ENCODE results near the gene TRPM5.
"Not testable (repeated sequence)": the region's sequence is repeated elsewhere in the genome, so short reads cannot be mapped to it uniquely, and the experiment has no call there.

Gene TRPM5, protein sequence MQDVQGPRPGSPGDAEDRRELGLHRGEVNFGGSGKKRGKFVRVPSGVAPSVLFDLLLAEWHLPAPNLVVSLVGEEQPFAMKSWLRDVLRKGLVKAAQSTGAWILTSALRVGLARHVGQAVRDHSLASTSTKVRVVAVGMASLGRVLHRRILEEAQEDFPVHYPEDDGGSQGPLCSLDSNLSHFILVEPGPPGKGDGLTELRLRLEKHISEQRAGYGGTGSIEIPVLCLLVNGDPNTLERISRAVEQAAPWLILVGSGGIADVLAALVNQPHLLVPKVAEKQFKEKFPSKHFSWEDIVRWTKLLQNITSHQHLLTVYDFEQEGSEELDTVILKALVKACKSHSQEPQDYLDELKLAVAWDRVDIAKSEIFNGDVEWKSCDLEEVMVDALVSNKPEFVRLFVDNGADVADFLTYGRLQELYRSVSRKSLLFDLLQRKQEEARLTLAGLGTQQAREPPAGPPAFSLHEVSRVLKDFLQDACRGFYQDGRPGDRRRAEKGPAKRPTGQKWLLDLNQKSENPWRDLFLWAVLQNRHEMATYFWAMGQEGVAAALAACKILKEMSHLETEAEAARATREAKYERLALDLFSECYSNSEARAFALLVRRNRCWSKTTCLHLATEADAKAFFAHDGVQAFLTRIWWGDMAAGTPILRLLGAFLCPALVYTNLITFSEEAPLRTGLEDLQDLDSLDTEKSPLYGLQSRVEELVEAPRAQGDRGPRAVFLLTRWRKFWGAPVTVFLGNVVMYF (N-terminal part only)

DNA sequence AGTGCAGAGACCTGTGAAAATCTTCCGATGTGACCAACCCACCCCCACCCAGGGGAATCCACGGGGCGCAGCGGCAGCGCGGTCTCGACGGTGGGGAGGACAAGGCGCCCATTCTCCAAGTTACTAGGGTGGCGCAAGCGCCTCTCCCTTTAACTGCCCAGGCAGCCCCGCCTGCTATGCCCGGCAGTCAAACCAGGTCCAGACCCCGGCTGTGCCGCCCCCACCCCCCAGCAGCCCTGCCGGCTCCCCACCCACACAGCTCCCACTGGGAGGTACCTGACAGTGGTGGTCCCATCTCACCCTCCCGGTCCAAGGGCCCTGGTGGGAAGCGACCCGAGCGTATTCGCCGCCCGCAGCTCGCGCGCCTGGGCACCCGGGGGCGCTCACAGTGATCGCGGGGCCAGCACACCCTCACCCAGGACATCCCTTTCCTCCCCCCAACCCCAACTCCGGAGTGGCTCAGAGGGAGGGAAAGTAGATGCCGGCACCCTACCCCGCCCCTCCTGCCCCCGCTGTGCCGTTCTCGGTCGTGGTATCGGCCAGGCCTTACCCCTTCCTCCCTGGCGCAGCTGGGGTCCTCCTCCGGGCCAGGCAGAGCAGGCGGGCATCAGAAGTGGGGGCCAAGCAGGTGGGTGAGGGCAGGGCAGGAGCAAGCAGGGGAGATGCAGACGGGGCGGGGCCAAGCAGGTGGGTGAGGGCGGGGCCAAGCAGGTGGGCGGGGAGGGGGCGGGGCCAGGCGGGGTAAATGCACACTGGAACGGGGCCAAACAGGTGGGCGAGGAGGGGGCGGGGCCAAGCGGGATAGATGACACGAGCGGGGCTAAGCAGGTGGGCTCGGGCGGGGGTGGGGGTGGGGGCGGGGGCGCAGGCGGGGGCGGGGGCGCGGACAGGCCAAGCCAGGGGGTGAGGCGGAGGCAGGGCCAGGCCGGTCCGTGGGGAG is at the start of gene TRPM5:
Gene TRPM5, minus strand, starts transcription at position 634 of the 940 bp plus-strand sequence. CDS start 21,478 bp downstream, outside the sequence.
- DNase-seq = peak; percentile 76 to 81

DNA sequence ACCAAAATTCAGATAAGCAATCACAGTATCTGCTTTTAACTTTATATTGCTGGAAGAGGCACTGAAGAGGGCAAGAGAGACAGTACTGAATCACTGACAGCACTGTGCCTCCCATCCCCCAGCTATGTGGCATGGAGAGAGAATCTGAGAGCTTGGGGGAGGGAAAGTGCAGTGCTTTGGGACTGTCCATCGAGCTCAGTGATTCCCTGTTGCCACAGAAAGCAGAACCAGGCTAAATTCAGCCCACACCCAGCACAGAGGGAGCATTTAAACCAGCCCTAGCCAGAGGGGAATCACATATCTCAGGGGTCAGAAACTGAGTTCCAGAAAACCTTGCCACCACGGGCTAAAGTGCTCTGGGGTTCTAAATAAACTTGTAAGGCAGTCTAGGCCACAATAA is 44.8 kb upstream of the TRPM5 start:
- DNase-seq = no peak

DNA sequence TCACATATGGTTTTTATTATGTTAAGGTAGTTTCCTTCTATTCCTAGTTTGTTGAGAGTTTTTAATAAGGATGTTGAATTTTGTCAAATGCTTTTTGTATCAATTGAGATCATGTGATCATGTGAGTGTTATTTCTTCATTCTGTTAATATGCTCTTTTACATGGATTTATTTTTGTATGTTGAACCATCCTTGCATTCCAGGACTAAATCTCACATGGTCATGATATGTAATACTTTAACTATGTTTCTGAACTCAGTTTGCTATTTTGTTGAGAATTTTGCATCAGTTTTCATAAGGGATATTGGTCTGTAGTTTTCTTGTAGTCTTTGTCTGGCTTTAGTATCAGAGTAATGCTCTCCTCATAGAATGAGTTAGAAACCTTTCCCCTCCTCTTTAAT is 43.7 kb upstream of the TRPM5 start:
- DNase-seq = no peak

DNA sequence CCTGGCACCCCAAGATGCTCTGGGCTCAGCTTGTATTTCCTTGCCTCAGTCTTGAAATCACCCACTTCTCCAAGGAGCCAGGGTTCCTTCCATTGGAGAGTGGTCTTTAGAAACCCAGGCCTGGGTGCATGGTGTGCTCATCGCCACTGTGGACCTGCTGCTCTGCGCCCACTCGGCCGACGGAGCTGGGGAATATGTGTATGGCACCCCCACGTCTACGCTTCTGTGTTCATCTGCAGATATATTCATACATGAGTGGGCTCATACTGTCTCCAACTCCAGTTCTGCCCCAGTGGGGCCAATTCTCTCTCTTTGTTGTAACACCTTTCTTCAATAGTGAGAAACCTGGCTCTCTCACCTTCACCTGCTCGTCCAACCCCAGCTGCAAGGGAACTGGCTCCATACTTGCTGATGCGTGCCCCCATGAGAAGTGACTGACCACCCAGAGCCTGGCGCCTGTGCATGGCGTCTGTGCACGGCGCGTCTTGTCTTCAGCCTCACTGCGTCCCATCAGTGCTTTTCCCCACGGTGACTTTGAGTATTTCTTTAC is 40.3 kb upstream of the TRPM5 start:
- DNase-seq = no peak

DNA sequence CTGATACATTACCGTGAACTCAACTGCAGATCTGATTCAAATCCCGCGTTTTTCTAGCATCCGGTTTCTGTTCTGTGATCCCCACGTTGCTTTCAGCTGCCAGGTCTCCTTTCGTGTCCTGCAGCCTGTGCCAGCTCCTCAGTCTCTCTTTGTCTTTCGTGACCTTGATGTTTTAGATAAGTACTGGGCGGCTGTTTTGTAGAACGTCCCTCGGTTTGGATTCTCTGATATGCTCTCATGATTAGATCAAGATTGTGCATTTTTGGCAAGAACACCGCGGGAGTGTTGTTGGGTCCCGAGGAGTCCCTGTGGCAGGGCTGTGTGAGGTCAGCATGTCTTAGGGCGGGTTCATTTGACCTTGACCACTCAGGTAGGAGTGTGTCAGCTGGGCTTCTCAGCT is 39.1 kb upstream of the TRPM5 start:
- no peak for DNase-seq

DNA sequence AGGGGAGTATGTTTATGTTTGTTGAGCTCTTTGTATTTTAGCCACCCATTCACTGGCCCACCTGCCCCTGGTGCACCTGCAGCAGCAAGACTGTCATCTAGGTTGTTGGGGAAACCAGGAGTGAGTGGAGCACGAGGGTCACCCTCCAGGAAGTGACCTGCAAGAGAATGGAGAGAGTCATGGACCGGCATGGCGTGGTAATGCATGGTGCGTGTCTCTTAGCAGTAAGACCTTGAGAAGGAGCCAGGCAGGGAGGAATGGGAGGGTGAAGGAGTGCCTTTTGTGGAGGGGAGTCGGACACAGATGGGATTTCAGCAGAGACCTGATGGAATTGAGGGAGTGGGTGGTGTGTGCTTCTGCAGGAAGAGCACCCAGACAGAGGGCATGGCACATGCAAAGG is 38.4 kb upstream of the TRPM5 start:
- no peak for DNase-seq

DNA sequence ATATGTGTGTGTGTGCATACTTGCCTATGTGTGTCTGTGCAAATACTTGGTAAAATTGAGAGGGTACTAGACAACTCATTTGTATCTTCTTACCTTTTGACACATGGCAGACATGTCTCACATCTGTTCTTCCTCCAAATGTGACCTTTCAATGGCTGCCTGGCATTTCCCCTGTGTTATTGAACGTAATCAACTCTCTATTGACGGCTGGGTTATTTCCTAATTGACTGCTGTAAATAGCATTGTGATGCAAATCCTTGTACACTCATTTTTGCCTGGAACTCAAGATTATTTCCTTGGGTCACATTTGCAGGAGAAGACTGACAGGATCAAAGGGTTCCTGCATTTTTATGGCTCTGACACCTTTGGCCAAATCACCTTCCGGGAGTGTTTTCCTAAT is 37.9 kb upstream of the TRPM5 start:
- no peak for DNase-seq

DNA sequence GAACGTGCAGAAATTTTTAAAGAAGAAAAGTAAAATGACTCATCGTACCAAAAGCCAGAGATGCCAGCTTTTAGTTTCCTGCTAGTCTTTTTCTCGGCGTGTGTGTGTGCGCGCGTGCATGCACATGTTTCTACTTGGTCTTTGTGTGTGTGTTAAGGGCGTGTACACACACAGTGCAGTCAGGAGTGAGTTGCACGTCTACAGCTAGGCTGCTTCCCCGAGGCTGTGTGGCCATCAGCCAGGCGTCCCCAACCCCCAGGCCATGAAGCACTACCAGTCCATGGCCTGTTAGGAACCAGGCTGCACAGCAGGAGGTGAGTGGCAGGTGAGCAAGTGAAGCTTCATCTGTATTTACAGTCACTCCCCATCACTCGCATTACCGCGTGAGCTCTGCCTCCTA is 36.9 kb upstream of the TRPM5 start:
- DNase-seq = no peak

DNA sequence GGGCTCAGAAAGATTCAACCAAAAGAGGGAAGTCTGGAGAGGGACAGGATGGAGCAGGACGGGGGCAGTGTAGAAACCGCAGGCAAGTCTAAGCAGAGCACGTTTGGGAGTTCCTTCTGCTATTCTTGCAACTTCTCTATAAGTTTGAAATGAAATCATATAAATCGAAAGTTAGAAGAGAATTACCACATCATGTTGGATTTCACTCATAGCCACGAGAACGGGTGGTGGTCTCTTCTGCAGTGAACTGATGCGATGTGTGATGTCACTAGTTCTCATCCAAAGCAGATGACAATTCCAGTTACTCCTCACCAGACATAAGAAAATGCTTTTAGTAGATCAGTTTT is 36.5 kb upstream of the TRPM5 start:
- DNase-seq = no peak

DNA sequence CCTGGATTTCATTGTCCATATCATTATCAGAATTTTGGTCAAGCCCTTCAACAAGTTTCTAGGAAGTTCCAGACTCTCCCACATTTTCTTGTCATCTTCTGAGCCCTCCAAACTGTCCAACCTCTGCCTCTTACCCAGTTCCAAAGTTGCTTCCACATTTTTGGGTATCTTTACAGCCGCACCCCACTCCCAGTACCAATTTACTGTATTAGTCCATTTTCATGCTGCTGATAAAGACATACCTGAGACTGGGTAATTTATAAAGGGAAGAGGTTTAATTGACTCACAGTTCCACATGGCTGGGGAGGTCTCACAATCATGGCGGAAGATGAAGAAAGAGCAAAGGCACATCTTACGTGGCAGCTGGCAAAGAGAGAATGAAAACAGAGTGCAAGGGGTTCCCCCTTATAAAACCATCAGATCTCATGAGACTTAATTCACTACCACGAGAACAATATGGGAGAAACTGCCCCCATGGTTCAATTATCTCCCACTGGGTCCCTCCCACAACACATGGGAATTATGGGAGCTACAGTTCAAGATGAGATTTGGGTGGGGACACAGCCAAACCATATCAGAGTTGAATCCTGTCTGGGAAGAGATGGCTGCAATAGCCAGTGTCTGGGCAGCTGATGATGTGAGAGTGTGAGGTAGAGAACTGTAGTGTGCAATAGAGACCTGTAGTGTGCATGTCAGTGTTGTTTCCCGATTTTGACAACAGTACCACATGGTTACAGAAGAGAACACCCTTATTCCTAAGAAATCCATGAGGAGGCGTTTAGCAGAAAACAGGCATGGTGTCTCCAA is 36.0 kb upstream of the TRPM5 start:
- not testable (repeated sequence) for DNase-seq

DNA sequence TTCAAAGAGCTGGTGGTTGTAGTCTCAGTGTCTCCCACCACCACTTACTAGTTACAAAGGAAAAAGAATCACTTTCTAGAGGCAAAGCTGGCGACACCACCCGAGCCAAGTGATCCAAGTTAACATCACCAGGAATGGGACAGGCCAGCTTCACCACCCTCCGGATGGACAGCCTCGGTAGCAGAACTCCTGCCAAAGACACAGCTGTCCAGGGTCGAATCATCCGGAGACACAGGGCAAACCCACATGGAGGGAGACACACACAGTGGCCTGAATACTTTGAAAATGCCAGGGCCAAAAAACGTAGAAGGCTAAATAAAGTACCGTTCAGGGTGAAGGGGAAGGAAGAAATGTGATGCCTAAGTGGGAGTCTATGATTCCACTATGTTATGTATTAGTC is 33.6 kb upstream of the TRPM5 start:
- no peak for DNase-seq

DNA sequence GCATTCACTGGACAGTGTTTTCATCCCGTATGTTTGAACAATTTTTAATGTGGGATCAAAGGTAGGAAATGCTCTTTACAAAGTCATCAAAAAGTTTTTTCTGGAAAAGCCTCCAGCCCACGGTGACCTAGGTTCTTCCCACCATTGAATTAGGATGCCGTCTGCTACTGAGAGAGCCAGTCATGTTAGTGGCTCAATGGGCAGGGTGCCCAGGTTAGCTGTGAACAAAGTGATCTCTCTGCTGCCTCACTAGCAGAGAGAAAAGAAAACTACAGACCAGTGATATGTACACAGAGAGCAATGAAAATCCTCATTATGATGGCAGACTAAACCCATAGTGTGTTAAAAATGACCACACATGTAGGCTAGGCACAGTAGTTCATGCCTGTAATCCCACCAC is 32.9 kb upstream of the TRPM5 start:
- DNase-seq = no peak

DNA sequence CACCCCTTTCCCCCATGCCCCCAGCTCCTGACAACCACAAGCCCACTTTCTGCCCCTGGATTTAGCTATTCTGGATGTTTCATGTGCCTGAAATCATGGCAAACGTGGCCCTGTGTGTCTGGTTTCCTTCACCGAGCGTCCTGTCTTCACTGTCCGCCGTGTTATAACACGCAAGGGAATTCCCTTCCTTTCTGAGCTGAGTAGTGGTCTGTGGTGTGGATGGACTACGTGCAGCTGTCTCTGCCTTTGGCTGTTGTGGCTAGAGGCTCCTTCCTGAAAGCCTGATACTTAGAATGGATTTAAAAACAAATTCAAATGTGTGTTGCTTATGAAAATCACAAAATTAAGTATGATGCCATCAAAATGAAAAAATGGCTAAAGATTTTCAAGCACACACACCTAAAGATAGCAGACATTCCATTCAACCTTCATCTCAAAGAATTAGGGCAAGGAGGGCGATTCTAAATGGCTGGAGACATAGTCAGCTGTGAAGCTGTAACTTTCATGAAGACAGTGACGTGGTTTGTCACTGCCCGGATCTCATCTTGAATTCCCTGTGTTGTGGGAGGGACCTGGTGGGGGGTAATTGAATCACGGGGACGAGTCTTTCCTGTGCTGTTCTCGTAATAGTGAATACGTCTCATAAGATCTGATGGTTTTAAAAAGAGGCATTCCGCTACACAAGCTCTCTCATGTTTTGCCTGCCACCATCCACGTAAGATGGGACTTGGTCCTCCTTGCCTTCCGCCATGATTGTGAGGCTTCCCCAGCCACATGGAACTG is 31.0 kb upstream of the TRPM5 start:
- no peak for DNase-seq

DNA sequence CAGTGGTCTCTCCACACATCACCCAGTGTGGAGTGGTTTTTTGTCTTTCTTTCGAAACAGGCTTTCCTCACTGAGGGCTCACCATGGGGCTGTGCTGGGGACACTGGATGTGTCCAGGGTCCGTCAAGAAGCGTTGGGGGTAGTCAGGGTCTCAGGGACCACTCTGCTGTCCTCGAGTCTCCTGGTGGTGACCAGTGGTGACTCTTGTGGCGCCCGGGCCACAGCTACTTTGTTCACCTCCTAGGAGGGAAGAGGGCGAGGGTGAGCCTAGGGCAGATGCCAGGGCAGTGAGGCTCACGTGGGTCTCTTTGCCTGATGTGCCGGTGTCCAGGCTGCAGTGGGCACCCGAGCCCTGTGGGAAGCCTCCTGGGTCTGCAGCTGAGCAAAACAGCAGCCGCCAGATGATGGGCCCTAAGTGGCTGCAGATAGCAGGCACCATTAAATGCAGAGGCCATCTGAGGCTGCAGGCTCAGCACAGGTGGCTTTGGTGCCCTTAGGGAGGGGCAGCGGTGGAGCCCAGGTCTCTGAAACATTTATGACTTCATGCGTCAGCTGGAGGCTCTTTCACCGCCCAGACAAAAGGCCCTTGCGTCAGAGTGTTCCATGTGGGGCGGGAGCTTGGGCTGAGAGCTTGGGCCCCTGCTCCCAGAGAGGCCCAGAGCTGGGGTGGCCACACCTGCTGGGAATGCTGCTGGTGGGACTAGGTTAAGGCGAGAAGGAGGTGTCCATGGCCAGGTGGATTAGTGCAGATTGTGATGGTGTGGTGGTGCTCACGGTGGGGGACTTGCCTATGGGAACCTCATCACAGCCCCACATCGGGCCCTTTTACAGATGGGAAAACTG is 30.0 kb upstream of the TRPM5 start:
- no peak for DNase-seq

DNA sequence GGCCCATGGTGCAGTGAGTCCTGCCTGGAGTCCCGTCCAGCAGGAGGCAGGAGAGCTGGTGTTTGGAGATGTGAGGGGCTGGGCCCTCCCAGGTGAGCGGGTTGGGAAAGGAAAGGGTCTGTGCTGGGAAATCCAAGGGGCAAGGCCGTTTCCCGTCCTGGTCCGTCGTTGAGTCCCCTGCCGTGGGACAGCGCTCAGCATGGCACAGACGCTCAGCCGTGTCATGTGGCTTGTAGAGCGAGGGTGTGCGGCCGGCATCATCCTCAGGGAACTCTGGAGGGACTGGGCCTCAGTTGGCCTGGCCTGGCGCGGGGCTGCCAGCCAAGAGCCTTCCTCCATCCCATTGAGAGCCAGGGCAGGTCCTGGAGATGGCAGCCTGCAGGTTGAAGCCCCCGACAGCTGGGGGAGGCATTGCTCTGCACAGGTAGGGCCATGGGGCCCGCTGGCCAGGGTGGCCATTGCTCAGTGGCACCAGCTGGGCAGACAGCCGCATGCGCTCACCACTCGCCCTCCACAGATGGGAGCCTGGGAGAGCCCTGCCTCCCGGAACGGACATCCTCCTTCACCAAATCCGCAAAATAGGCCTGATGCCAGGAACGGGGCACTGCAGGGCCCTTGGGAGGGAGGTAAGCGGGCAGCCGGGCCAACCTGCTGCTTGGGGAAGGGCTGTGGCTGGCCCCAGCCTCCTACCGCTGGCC is 29.2 kb upstream of the TRPM5 start:
- DNase-seq = no peak

DNA sequence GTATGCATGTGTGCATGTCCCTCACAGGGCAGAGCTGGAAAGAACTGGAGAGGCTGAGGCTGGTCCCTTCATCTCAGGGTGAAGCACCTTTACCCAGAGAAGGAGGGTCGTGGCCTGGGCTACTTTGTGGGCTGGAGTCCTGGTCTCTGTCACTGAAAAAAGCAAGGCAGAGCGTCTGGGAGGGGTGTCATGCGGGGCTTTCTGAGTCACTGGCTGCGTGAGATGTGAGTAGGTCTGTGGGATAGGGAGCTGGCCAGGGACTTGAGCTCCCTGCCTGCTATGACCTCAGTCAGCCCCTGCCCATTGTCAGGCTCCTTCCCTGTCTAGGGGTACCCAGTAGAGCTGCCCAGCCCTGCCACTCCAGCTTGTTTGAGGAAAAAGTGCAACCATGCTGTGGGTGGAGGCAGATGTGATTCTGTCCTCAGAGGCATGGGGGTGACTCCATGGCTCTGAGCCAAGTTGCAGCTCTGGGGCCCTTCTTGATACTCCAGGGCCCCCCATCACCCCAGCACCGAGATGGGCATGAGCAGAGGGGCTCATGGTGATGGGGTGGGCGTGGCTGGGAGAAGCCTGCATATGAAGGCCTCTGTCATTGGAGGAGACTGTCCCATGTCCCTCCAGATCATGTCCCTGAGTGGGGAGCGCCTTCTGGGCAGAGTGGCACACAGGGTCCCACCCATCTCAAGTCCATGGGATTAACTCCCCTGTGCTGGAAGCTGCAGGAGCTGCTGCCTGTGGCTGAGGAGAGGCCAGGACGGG is 28.3 kb upstream of the TRPM5 start:
- DNase-seq = no peak

DNA sequence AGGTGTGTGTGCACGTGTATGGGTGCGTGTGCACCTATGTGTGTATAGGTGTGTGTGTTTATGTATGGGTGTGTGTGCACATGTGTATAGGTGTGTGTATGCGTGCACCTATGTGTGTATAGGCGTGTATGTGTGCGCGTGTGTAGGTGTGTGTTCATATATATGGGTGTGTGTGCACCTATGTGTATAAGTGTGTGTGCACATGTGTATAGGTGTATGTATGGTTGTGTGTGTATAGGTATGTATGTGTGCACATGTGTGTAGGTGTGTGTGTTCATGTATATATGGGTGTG is 27.4 kb upstream of the TRPM5 start:
- no peak for DNase-seq

DNA sequence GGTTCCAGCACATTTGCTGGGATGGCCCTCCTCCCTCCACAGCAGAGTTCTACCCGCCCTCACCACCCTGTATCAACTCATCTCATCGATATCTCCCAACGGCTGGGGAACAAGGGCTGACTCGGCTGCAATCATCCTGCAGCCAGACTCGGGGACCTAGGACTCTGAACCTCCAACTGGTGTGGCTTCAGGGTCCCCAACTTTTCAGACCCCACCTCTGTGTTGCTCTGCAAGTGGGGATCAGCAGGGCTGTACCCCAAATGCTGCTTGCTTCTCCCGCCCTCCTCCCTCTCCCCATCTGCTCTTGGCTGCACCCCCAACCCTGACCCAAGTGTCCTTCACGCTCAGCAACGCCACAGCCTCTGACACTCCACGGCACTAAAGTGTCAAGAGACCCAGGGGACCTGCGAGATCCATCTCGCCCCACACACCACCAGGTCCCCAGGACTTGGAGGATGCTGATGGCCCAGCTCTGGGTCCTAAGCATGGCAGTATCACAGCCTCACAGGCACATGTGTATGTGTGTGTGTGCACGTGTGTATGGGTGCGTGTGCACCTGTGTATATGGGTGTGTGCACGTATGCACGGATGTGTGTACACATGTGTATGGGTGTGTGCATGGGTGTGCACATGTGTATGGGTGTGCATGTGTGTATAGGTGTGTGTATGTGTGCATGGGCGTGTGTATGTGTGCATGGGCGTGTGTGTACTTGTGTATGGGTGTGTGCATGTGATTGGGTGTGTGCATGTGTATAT is 26.9 kb upstream of the TRPM5 start:
- no peak for DNase-seq
